GM19463 (cell line): ENCODE results near the gene VAMP8.
"Not testable (repeated sequence)": the region's sequence is repeated elsewhere in the genome, so short reads cannot be mapped to it uniquely, and the experiment has no call there.

ENCODE experiments used
- ATAC-seq: cut with Tn5 transposase; IDR thresholded peaks from one replicate; pipeline ENCODE4 v1.9.1; 2021; ENCODE audit warnings: mild to moderate bottlenecking, moderate library complexity; ENCODE audit not compliant: unreplicated experiment

Gene VAMP8

GRCh38 chr2:85547089-85547858 is 30.1 kb upstream of the VAMP8 start:
- ATAC-seq = no peak

DNA sequence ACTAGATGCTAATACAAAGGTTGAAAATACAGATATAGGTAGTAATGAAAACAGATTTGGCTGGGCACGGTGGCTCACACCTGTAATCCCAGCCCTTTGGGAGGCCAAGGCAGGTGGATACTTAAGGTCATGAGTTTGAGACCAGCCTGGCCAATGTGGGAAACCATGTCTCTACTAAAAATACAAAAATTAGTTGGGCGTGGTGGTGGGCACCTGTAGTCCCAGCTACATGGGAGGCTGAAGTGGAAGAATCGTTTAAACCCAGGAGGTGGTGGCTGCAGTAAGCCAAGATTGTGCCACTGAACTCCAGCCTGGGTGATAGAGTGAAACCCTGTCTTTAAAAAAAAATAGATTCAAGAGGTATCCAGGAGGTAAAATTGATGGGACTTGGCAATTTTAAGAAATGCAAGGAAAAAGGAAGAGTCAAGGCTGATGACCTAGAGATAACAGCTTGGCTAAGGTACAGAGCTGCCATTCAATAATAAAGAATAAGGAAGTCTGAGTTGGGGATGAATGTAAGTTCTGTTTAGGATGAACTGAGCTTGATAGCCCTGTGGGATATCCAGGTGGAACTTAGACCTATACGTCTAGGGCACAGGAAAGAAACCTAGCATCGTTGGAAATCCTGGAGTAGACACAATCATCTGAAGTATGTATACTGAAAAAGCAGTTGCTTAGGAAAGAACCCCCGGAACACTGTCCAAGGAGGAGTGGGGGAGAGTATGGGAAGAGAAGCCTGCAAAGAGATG is 29.4 kb upstream of the VAMP8 start:
- no peak for ATAC-seq

- ATAC-seq = no peak
Measured at GRCh38 chr2:85548608-85548900, 28.8 kb upstream of the VAMP8 start.

- no peak for ATAC-seq
Measured at GRCh38 chr2:85549095-85549494, 28.3 kb upstream of the VAMP8 start.

- no peak for ATAC-seq
Measured at GRCh38 chr2:85549826-85550225, 27.6 kb upstream of the VAMP8 start.

- no peak for ATAC-seq
Measured at GRCh38 chr2:85550486-85550885, 26.9 kb upstream of the VAMP8 start.

DNA sequence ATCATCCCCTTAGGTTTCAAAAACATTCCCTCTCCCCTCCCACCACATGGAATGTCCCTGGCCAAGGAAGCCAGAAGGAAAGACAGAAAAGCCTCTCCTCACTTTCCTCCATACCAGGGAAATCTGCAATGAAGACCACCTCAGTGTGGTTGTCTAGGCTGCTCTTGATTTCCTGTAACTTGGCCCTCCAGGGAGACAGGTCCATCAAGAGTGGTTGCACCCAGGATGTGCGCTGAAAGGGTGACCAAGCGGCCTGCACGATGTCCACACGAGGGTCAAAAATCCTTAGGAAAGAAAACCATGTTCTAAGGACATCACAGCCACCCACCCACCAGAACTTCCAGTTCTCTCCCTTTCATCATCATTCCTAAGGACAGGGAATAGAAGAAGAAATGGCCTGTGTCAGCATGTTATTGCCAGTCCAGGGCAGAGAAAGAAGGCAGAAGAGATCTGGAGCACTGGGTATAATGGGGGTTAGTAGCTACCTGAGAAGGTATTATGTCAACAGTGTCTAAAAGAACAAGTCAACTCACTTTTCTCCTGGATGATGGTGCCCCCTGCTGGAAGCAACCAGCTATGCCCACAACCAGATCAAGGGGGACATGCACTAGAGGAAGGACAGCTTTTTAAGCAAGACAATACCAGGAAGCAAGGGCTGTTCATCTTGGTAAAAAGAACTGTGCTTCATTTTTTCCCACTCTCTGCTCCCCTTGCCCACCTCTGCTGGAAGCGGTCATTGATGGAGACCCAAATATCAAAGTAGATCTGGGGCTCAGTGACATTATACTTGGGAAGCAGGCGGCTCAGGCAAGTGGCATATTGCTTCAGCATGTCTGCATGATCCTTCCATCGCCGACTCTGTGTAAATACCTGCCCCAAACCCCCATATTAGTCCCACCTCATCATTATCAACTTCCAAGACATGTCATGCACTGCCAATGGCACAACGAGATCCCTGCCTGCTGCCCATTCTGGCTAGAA is 25.4 kb upstream of the VAMP8 start:
- no peak for ATAC-seq

DNA sequence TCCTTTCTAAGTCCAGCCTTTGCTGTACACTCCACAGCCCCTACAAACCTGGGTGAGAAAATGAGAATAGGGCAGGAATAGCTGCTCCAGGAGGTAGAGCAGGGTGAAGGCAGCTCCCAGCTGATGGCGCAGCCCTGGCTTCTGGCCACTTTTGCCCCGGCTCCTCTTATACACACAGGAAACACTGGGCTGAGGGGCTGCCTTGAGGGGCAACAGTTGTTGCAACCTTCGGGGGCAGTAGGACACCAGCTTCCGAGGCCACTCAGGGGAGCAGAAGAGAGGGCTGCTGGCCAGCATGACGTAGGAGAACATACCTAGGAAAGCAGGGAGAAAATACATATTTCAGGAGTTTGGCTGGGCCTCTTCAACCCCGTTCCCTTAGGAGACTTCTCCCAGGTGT is 24.2 kb upstream of the VAMP8 start:
- ATAC-seq = no peak

DNA sequence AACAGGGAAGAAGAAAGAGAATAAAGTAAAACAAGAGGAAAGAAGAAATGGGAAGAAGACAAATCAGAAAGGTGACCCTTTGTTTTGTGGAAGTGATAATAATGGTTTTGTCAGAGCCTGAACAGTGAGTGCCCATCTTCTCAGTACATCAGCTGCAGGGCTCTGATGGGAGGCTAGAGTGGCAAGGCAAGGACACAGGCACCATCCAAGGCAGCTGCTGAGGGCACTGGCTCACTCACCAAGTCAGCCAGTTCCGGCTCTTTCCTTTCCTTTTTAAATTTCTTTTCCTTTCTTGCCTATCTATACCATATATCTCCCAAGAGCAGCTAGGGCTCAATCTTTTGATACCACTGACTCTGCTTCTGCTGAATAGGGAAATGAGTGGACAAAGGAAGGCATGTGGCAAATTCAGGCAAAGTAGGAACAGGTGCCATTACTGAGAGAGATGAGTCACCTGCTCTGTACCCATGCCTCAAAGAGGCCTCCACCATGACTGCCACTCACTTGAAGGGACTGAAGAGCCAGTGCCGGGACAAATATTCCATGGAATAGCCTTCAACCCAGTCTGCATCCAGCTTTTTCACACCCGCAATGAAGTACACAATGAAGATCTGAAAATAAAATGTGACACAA is 22.3 kb upstream of the VAMP8 start:
- ATAC-seq = no peak

- ATAC-seq = no peak
Measured at GRCh38 chr2:85557130-85557529, 20.3 kb upstream of the VAMP8 start.

DNA sequence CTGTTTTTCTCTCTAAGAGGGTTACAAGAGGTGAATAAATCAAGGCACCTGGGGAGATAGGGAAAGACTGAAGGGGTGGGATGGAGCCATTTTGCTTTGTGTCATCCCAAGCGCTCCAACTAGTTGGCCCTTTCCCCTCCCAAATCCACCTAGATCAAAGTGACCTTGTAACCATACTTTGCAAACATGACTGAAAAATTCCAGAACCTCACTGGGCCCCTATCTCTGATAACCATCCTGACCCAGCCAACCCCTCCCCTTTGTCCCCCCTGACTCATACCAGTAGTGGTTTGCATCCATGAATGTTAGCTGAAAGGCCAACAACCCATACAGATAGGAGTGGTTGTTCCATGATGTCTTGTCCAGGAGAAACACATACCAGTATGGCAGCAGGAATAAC is 19.2 kb upstream of the VAMP8 start:
- no peak for ATAC-seq

DNA sequence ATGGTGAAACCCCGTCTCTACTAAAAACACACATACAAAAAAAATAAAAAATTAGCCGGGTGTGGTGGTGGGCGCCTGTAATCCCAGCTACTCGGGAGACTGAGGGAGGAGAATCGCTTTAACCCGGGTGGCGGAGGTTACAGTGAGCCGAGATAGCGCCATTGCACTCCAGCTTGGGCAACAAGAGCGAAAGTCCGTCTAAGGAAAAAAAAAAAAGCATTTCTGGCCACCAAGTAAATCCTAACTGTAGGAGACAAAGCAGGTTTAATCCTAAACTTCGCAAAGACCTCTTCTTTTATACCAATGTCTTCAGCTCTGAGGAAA is 17.0 kb upstream of the VAMP8 start:
- not testable (repeated sequence) for ATAC-seq

DNA sequence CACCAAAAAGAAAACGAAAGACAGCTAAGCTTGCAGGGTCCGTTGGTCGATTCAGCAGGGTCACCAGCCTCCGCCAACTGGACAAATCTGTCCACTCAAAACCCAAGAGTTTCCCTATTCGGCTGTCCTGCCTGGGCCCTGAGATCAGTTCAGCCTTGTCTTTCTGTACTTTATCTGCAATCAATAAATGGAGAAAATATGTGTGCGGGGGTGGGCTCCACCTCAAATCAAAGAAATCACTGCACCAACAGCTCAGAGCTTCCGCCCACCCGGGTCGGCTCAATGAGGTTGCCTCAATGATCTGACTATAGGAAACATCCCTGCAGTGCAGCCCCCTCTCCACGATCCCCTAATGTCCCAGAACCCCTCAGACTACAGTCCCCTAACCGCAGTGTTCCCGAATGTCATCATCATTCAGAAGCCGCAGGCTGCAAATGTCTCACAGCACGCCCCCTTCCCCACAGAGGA is 16.5 kb upstream of the VAMP8 start:
- peak; percentile 14 for ATAC-seq

DNA sequence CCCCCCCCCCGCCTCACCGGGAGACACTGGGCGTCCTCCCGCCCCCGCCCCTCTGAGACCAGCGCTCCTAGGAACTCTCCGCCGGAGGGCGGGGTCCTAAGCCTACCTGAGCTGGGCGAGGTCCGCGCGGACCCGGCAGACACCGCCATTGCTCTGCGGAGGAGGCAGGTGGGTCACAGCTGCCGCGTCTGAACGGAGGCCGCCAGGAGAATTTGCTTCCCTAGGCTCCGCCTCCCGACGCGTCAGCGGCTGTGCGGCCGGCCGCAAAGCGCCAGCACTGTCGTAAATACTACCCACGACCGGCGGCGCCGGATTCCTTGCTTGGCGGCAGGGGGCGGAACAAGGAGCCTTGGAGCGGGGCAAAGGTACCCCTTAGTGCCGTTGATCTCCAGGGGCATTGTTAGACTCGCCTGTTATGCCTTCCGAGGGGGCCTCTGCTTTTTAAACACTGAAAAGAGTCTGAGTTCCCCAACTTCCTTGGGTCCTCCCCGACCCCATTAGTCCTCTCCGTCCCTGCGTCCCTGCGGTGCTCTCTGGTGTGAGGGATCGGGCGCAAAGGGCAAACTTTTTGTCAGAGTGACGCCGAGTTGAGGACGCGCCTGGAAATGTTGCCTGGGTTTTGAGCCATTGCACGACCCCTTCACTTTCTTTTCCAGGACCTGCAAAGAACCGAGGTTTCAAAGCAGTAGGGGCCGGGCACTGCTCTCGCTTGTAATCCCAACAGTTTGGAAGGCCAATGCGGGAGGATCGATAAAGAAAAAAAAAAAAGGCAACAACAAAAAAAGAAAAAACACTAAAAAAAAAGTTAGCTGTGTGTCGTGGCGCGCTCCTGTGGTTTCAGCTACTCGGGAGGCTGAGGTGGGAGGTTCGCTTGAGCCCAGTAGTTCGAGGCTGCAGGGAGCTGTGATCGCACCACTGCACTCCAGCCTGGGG is 15.8 kb upstream of the VAMP8 start, which contains the start of gene GGCX:
Gene GGCX (minus strand): TSS at position 214 of the 933 bp plus-strand sequence. CDS start 65 bp downstream, at position 149.
- ATAC-seq = peak; percentile 89

DNA sequence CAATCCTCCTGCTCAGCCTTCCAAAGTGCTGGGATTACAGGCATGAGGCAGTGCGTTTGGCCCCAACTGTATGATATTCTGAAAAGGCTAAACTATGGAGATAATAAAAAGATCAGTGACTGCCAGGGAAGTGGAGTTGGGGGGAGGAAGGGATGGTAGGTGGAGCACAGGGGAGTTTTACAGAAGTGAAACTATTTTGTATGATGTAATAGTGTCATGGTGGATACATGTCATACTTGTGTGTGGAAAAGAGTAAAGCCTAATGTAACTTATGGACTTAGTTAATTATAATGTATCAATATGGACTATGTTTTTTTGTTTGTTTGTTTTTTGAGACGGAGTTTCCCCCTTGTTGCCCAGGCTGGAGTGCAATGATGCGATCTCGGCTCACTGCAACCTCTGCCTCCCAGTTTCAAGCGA is 13.2 kb upstream of the VAMP8 start:
- no peak for ATAC-seq

- no peak for ATAC-seq
Measured at GRCh38 chr2:85566265-85566664, 11.1 kb upstream of the VAMP8 start.

GRCh38 chr2:85575739-85576138 is 1.6 kb upstream of the VAMP8 start:
- ATAC-seq = no peak

DNA sequence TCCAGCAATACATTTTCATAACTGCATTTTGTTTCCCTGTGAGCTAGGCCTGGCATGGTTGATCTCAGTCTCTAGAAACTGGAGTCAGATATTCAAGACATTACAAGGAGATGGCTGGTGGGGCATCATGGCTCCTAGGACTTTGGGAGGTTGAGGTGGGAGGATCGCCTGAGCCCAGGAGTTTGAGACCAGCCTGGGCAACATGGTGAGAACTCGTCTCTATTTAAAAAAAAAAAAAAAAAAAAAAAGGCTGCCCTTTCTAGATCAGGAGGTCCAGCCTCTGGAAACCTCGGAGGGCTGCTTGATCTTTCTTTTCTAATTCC is 362 bp upstream of the VAMP8 start:
- no peak for ATAC-seq

GRCh38 chr2:85578243-85579180 is 1.1 kb downstream of the VAMP8 start:
- ATAC-seq = peak; percentile 52
